Subcutaneous adipose tissue (tissue), 4 donors: ENCODE measurements around the gene TNIP1. TPM values are rescaled to one million over a fixed set of nuclear protein-coding genes. Genes with fewer than 3 reads are reported as not detected.

ENCODE experiments used
- CTCF ChIP-seq: fragments of 450-650 bp; IDR thresholded peaks from one replicate; pipeline ENCODE4 v1.5.1; 2016; ENCODE audit warnings: low read depth, mild to moderate bottlenecking, control low read depth, antibody characterized with exemption, moderate library complexity
- total RNA-seq, 4 donors: library from RNA; depleted of rRNA; stranded (reverse); fragments of >200 nt; gene quantifications; one replicate each; pipeline ENCODE4 v1.1.0, GENCODE V29; 2016

TNIP1 gene
- total RNA-seq, 4 donors from 2014 or later, result 97.1 to 376 (median 190) TPM

GRCh38 chr5:151097061-151097460 lies 16.2 kb upstream of the TNIP1 start:
- no peak for TF ChIP-seq CTCF

GRCh38 chr5:151096001-151096373 lies 15.2 kb upstream of the TNIP1 start:
- no peak for TF ChIP-seq CTCF

- TF ChIP-seq CTCF, result no peak
Observed at GRCh38 chr5:151095341-151096000, 14.6 kb upstream of the TNIP1 start.

- TF ChIP-seq CTCF, result no peak
Observed at GRCh38 chr5:151094852-151095245, 14.0 kb upstream of the TNIP1 start.

- TF ChIP-seq CTCF, result no peak
Observed at GRCh38 chr5:151094030-151094851, 13.4 kb upstream of the TNIP1 start.

- no peak for TF ChIP-seq CTCF
Observed at GRCh38 chr5:151093476-151093889, 12.6 kb upstream of the TNIP1 start.

GRCh38 chr5:151092762-151093161 lies 11.9 kb upstream of the TNIP1 start:
- no peak for TF ChIP-seq CTCF
